Uterus (tissue), 4 donors: ENCODE results near the gene SAMD4B. TPM values are rescaled to one million over a fixed set of nuclear protein-coding genes. Genes with fewer than 3 reads are reported as not detected.

ENCODE experiments used
- DNase-seq, 2 donors: peaks; one replicate each; pipeline ENCODE4 v3.0.0-alpha.2; 2019 to 2020
- H3K27ac ChIP-seq, 2 donors: fragments of 200-600 bp; sonication (generic); 1 replicate in 1 of 2; 2 replicates in 1 of 2; pipeline ENCODE4 v1.5.1; 2016 to 2018
- H3K27me3 ChIP-seq, 2 donors: fragments of 200-600 bp; sonication (generic); one replicate each; pipeline ENCODE4 v1.5.1; 2018 to 2019; ENCODE audit warnings: control low read depth in 1 of 2
- H3K36me3 ChIP-seq, 2 donors: fragments of 200-600 bp; sonication (generic); one replicate each; pipeline ENCODE4 v1.5.1; 2019; ENCODE audit warnings: control low read depth in 1 of 2
- H3K4me1 ChIP-seq, 2 donors: fragments of 200-600 bp; sonication (generic); one replicate each; pipeline ENCODE4 v1.5.1; 2018 to 2019; ENCODE audit warnings: control low read depth in 1 of 2
- H3K4me3 ChIP-seq, 2 donors: fragments of 200-600 bp; sonication (generic); 1 replicate in 1 of 2; 2 replicates in 1 of 2; pipeline ENCODE4 v1.5.1; 2018 to 2019; ENCODE audit warnings: mild to moderate bottlenecking in 1 of 2
- H3K9me3 ChIP-seq, 2 donors: fragments of 200-600 bp; sonication (generic); one replicate each; pipeline ENCODE4 v1.5.1; 2019; ENCODE audit warnings: control low read depth in 1 of 2
- POLR2A ChIP-seq, 2 donors: fragments of 450-650 bp; IDR thresholded peaks; one replicate each; pipeline ENCODE4 v1.6.1; 2016; ENCODE audit warnings: antibody characterized with exemption in 2 of 2, mild to moderate bottlenecking in 1 of 2, moderate library complexity in 1 of 2
- intact Hi-C: fragments of 100-400 bp; cut with DNase I; formaldehyde crosslinking; loops from one replicate; pipeline ENCODE4 v1.15.1; 2023; ENCODE audit warnings: low total_unique reads
- total RNA-seq, 4 donors: library from RNA; depleted of rRNA in 3 of 4; stranded (reverse); fragments of >200 nt in 3 of 4; gene quantifications; one replicate each; pipeline versions ENCODE4 v1.1.0 to v1.2.4, GENCODE V29; 2014 to 2023
- TF ChIP-seq, protein P1 (sequence below), 4 experiments: fragments of 200-600 bp in 2 of 4; fragments of 450-650 bp in 2 of 4; sonication (generic) in 2 of 4; IDR thresholded peaks; one replicate each; pipeline ENCODE4 v1.5.1; 2016 to 2019; ENCODE audit warnings: antibody characterized with exemption in 4 of 4, mild to moderate bottlenecking in 2 of 4, moderate library complexity in 1 of 4
- donor health status: DM: yes; HTN: yes; CAD: no.

The SAMD4B gene
- total RNA-seq, 4 donors from 2014 or later = 11.3 to 128 (median 58.6) TPM

- H3K4me1 ChIP-seq = no peaks in the 10 kb centered on the region
- no peak overlapping the region for H3K27ac ChIP-seq
- intact Hi-C loops = no loop called here
- TF ChIP-seq, protein P1, sequence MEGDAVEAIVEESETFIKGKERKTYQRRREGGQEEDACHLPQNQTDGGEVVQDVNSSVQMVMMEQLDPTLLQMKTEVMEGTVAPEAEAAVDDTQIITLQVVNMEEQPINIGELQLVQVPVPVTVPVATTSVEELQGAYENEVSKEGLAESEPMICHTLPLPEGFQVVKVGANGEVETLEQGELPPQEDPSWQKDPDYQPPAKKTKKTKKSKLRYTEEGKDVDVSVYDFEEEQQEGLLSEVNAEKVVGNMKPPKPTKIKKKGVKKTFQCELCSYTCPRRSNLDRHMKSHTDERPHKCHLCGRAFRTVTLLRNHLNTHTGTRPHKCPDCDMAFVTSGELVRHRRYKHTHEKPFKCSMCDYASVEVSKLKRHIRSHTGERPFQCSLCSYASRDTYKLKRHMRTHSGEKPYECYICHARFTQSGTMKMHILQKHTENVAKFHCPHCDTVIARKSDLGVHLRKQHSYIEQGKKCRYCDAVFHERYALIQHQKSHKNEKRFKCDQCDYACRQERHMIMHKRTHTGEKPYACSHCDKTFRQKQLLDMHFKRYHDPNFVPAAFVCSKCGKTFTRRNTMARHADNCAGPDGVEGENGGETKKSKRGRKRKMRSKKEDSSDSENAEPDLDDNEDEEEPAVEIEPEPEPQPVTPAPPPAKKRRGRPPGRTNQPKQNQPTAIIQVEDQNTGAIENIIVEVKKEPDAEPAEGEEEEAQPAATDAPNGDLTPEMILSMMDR (IDR thresholded peaks at IDR 0.05) = no peak
- no peak for TF ChIP-seq POLR2A (IDR thresholded peaks at IDR 0.05)
- H3K9me3 ChIP-seq = no peaks in the 10 kb centered on the region
- DNase-seq = no peak
- no peaks in the 10 kb centered on the region for H3K27me3 ChIP-seq
- H3K4me3 ChIP-seq = no peak overlapping the region
- no peaks in the 10 kb centered on the region for H3K36me3 ChIP-seq
Observed at GRCh38 chr19:39297931-39298634, 44.1 kb upstream of the SAMD4B start.

- no peak overlapping the region for H3K4me3 ChIP-seq
- H3K27ac ChIP-seq = no peak overlapping the region
- H3K9me3 ChIP-seq = no peaks in the 10 kb centered on the region
- intact Hi-C loops = no loop called here
- no peaks in the 10 kb centered on the region for H3K27me3 ChIP-seq
- no peak for DNase-seq
- no peaks in the 10 kb centered on the region for H3K4me1 ChIP-seq
- H3K36me3 ChIP-seq = no peaks in the 10 kb centered on the region
- TF ChIP-seq POLR2A (IDR thresholded peaks at IDR 0.05) = no peak
- TF ChIP-seq, protein P1 (IDR thresholded peaks at IDR 0.05) = no peak
Observed at GRCh38 chr19:39299404-39299803, 42.8 kb upstream of the SAMD4B start.

- H3K4me3 ChIP-seq = no peak overlapping the region
- intact Hi-C loops = no loop called here
- TF ChIP-seq POLR2A (IDR thresholded peaks at IDR 0.05) = no peak
- TF ChIP-seq, protein P1 (IDR thresholded peaks at IDR 0.05) = no peak
- no peaks in the 10 kb centered on the region for H3K9me3 ChIP-seq
- no peaks in the 10 kb centered on the region for H3K36me3 ChIP-seq
- DNase-seq = no peak
- H3K4me1 ChIP-seq = no peaks in the 10 kb centered on the region
- no peak overlapping the region for H3K27ac ChIP-seq
- H3K27me3 ChIP-seq = no peaks in the 10 kb centered on the region
Observed at GRCh38 chr19:39299832-39300231, 42.4 kb upstream of the SAMD4B start.

GRCh38 chr19:39301021-39301420 is 41.2 kb upstream of the SAMD4B start:
- H3K36me3 ChIP-seq = no peaks in the 10 kb centered on the region
- TF ChIP-seq, protein P1 (IDR thresholded peaks at IDR 0.05) = no peak
- TF ChIP-seq POLR2A (IDR thresholded peaks at IDR 0.05) = no peak
- H3K9me3 ChIP-seq = no peaks in the 10 kb centered on the region
- DNase-seq = no peak
- intact Hi-C loops = no loop called here
- no peak overlapping the region for H3K4me3 ChIP-seq
- no peaks in the 10 kb centered on the region for H3K4me1 ChIP-seq
- no peak overlapping the region for H3K27ac ChIP-seq
- no peaks in the 10 kb centered on the region for H3K27me3 ChIP-seq

DNA sequence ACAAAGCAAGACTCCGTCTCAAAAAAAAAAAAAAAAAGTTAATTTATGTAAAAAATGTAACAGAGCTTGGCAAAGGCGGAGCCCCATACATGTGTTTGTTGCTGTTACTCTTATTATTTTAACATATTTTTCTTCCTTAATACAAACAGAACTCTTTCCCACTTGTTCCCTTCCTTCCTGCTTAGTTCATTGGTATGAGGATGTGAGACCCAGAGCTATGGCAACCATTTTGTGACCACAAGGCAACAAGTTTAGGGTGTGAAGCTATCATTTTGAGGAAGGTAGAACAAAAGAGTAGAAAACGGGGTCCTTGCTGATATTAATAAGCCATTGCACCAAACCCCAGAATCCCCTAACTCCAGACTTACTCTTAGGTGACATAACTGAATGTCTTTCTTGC is 40.7 kb upstream of the SAMD4B start:
- intact Hi-C loops = no loop called here
- no peak for DNase-seq
- H3K9me3 ChIP-seq = no peaks in the 10 kb centered on the region
- H3K4me3 ChIP-seq = no peak overlapping the region
- no peak overlapping the region for H3K27ac ChIP-seq
- TF ChIP-seq POLR2A (IDR thresholded peaks at IDR 0.05) = no peak
- TF ChIP-seq, protein P1 (IDR thresholded peaks at IDR 0.05) = no peak
- H3K27me3 ChIP-seq = no peaks in the 10 kb centered on the region
- no peaks in the 10 kb centered on the region for H3K36me3 ChIP-seq
- H3K4me1 ChIP-seq = no peaks in the 10 kb centered on the region
